Measurements from ENCODE around the gene POMP.

POMP gene

DNA sequence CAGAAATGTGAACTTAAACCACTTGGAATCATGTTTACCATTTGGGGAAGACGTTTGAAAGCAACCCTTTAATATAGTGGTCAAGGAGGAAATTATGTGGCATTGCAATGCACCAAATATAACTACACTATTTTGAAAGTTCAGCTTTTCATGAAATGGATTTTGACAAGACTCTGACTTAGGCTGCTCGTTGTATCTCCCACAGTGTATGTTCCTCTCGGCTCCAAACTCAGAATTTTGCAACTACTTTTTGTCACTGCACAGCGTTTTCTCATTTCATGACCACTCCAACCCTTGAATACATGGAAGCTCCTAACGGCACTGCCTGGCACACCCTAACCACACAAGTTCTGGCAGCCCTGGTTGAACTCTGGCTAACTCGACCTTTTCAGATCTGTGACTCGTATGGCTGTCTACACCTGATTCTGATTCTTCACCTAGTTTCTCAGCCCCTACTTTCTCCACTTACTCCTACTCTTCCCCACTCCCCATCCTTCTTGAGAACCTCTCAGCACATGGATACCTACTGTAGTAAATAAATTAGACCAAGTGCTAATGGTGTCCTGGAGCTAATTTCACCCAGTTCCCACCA lies 7.0 kb upstream of the POMP start:
- no peak overlapping the region for H3K4me3 ChIP-seq (ENCODE audit: control insufficient read depth, low read depth, low read length)
- TF ChIP-seq, protein P1, sequence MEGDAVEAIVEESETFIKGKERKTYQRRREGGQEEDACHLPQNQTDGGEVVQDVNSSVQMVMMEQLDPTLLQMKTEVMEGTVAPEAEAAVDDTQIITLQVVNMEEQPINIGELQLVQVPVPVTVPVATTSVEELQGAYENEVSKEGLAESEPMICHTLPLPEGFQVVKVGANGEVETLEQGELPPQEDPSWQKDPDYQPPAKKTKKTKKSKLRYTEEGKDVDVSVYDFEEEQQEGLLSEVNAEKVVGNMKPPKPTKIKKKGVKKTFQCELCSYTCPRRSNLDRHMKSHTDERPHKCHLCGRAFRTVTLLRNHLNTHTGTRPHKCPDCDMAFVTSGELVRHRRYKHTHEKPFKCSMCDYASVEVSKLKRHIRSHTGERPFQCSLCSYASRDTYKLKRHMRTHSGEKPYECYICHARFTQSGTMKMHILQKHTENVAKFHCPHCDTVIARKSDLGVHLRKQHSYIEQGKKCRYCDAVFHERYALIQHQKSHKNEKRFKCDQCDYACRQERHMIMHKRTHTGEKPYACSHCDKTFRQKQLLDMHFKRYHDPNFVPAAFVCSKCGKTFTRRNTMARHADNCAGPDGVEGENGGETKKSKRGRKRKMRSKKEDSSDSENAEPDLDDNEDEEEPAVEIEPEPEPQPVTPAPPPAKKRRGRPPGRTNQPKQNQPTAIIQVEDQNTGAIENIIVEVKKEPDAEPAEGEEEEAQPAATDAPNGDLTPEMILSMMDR (IDR thresholded peaks at IDR 0.05; ENCODE audit: control insufficient read depth, insufficient read depth, low read depth, low read length, missing control alignments): no peak
- DNase-seq (ENCODE audit: low read depth): no peak

- no peak overlapping the region for H3K4me3 ChIP-seq (ENCODE audit: control insufficient read depth, low read depth, low read length)
- DNase-seq (ENCODE audit: low read depth): no peak
- TF ChIP-seq, protein P1 (IDR thresholded peaks at IDR 0.05; ENCODE audit: control insufficient read depth, insufficient read depth, low read depth, low read length, missing control alignments): no peak
Measured at GRCh38 chr13:28653111-28653510, 5.8 kb upstream of the POMP start.

GRCh38 chr13:28654276-28654675 lies 4.7 kb upstream of the POMP start:
- TF ChIP-seq, protein P1 (IDR thresholded peaks at IDR 0.05; ENCODE audit: control insufficient read depth, insufficient read depth, low read depth, low read length, missing control alignments): no peak
- DNase-seq (ENCODE audit: low read depth): peak; percentile 52
- no peak overlapping the region for H3K4me3 ChIP-seq (ENCODE audit: control insufficient read depth, low read depth, low read length)

- peak; percentile 59 for DNase-seq (ENCODE audit: low read depth)
Measured at GRCh38 chr13:28655561-28655960, 3.4 kb upstream of the POMP start.

DNA sequence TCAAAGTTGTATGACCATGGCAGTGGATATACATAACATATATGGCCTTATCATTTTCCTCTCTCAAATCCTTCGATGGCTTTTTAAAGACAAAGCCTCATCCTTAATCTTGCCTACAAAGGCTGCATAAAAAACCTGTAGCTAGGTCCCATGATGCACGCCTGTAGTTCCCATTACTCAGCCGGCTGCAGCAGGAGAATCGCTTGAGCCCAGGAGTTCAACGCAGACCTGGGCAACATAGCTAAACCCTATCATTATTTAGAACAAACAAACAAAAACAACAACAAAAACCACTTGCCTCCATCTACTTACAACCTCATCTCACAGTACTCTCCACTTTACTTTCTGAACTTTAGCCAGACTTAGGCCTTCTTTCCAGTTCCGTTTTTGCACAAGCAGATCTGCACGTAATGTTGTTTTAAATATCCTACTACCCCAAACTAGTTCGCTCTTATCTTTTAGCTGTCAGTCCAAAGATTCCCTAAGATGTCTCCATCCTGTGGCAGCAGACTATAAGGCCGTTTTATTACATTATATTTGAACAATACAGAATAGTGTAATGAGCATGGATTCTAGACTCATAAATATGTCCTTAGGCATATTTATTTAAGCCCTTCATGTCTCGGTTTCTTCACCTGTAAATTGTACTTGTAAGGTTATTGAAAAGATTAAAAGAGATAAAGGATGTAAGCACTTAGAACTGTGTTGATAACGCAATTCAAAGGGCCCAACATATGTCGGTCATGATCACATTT lies 969 bp upstream of the POMP start:
- DNase-seq (ENCODE audit: low read depth): no peak
- H3K4me3 ChIP-seq (ENCODE audit: control insufficient read depth, low read depth, low read length): peak overlapping the region; percentile 94
- TF ChIP-seq, protein P1 (IDR thresholded peaks at IDR 0.05; ENCODE audit: control insufficient read depth, insufficient read depth, low read depth, low read length, missing control alignments): peak; percentile 24

More at GRCh38 chr13:28655561-28655960, 3.4 kb upstream of the POMP start:
- TF ChIP-seq, protein P1 (IDR thresholded peaks at IDR 0.05; ENCODE audit: control insufficient read depth, insufficient read depth, low read depth, low read length, missing control alignments): no peak
- H3K4me3 ChIP-seq (ENCODE audit: control insufficient read depth, low read depth, low read length): no peak overlapping the region

GRCh38 chr13:28658539-28658795 lies 463 bp upstream of the POMP start:
- peak overlapping the region; percentile 94 for H3K4me3 ChIP-seq (ENCODE audit: control insufficient read depth, low read depth, low read length)
- DNase-seq (ENCODE audit: low read depth): no peak
- TF ChIP-seq, protein P1 (IDR thresholded peaks at IDR 0.05; ENCODE audit: control insufficient read depth, insufficient read depth, low read depth, low read length, missing control alignments): no peak

All from AG09309 (cell line).